ENCODE measurements around the gene TSPAN5. TPM values are rescaled to one million over a fixed set of nuclear protein-coding genes. Genes with fewer than 3 reads are reported as not detected.

Gene TSPAN5
- total RNA-seq, 3 donors from 2014 or later: 1.9 to 17.7 (median 12.8) TPM

GRCh38 chr4:98544818-98545414 is 113.5 kb downstream of the TSPAN5 start:
- TF ChIP-seq POLR2A (IDR thresholded peaks at IDR 0.05): no peak
- TF ChIP-seq, protein P1, sequence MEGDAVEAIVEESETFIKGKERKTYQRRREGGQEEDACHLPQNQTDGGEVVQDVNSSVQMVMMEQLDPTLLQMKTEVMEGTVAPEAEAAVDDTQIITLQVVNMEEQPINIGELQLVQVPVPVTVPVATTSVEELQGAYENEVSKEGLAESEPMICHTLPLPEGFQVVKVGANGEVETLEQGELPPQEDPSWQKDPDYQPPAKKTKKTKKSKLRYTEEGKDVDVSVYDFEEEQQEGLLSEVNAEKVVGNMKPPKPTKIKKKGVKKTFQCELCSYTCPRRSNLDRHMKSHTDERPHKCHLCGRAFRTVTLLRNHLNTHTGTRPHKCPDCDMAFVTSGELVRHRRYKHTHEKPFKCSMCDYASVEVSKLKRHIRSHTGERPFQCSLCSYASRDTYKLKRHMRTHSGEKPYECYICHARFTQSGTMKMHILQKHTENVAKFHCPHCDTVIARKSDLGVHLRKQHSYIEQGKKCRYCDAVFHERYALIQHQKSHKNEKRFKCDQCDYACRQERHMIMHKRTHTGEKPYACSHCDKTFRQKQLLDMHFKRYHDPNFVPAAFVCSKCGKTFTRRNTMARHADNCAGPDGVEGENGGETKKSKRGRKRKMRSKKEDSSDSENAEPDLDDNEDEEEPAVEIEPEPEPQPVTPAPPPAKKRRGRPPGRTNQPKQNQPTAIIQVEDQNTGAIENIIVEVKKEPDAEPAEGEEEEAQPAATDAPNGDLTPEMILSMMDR (IDR thresholded peaks at IDR 0.05): no peak
- TF ChIP-seq POLR2AphosphoS5 (IDR thresholded peaks at IDR 0.05): no peak
- Histone ChIP-seq H3K36me3 (no peaks in the 10 kb centered on the region), H3K4me3 (no peak overlapping the region), H3K4me1 (no peaks in the 10 kb centered on the region), H3K27me3 (no peaks in the 10 kb centered on the region), H3K9me3 (no peaks in the 10 kb centered on the region), H3K27ac (no peak overlapping the region)
- DNase-seq (ENCODE audit: low spot score in 2 of 2): no peak
- intact Hi-C loops (cut with DNase I; ENCODE audit: low total_unique reads): no loop called here

DNA sequence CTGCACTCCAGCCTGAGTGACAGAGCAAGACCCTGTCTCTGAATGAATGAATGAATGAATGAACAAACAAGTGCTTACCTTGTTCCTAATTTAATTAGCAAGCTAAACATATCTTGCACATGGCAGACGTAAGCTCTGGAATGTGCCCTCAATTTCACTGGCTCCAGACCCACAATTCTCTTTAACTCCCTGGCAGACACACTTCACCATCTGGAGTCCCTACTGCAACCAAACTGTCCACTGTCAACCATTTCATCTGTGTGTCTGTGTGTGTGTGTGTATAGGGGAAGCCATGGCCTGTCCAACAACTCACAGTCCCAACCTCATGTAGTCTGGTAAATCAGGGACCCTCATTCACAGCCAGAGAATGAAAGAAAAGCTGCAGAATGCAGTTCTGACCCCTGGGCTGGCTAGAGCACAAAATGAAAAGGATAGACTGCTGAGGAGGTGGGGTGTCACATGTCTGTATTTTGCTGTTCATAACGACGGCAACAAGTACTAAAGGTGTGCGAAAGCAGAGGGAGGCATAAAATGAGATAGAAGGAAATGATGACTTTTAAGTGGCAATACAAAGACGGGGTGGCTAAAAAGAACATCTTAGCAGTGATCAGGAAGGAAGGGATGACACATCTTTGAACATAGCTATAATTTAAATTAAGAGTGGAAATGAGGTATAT is 114.1 kb downstream of the TSPAN5 start:
- intact Hi-C loops (cut with DNase I; ENCODE audit: low total_unique reads): no loop called here
- H3K27ac ChIP-seq: no peak overlapping the region
- H3K4me3 ChIP-seq: no peak overlapping the region
- no peak for TF ChIP-seq POLR2A (IDR thresholded peaks at IDR 0.05)
- TF ChIP-seq, protein P1 (IDR thresholded peaks at IDR 0.05): no peak
- no peak for TF ChIP-seq POLR2AphosphoS5 (IDR thresholded peaks at IDR 0.05)
- DNase-seq (ENCODE audit: low spot score in 2 of 2): no peak
- H3K27me3 ChIP-seq: no peaks in the 10 kb centered on the region
- no peaks in the 10 kb centered on the region for H3K36me3 ChIP-seq
- H3K4me1 ChIP-seq: no peaks in the 10 kb centered on the region
- H3K9me3 ChIP-seq: no peaks in the 10 kb centered on the region

DNA sequence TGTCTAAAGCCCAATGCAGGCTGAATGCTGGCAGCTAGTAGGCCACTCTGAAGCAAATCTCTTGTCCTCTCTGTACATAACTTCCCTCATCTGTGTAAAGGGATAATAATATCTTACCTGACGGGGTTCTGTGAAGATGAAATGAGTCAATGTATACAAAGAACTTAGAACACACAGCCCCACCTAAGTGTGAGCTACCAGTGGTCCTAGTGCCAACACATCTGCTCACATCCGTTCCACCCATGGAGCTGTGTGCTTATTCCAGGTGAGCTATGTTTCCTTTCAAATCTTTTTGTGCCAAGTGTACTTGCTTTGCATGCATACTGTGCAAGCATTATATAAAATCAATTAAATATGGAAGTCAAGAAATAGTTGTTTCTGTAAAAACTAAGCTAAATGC is 116.4 kb downstream of the TSPAN5 start:
- H3K9me3 ChIP-seq: no peaks in the 10 kb centered on the region
- no peak overlapping the region for H3K4me3 ChIP-seq
- TF ChIP-seq, protein P1 (IDR thresholded peaks at IDR 0.05): no peak
- TF ChIP-seq POLR2A (IDR thresholded peaks at IDR 0.05) (no peak), POLR2AphosphoS5 (IDR thresholded peaks at IDR 0.05) (no peak)
- intact Hi-C loops (cut with DNase I; ENCODE audit: low total_unique reads): no loop called here
- no peaks in the 10 kb centered on the region for H3K27me3 ChIP-seq
- H3K4me1 ChIP-seq: no peaks in the 10 kb centered on the region
- H3K36me3 ChIP-seq: no peaks in the 10 kb centered on the region
- no peak overlapping the region for H3K27ac ChIP-seq
- DNase-seq (ENCODE audit: low spot score in 2 of 2): no peak

DNA sequence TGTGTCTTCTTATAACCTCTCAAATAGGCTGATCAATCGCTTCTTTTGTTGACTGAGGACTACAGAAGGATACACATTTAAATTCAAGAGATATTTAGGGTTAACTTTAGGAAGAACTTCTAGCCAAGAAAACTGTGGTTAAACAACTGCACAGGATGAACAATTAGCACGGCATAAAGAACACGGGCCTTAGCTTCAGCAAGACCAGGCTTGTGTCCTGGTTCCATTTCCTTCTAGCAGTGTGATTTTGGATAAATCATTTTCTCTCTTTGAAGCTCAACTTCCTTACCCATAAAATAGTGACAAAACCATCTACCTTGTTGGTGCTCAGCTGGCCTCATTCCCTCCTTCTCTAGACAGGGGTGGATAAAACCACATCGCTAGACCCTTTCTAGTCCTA is 117.6 kb downstream of the TSPAN5 start:
- Histone ChIP-seq H3K4me1 (no peaks in the 10 kb centered on the region), H3K9me3 (no peaks in the 10 kb centered on the region), H3K27ac (no peak overlapping the region), H3K4me3 (no peak overlapping the region), H3K27me3 (no peaks in the 10 kb centered on the region), H3K36me3 (no peaks in the 10 kb centered on the region)
- DNase-seq (ENCODE audit: low spot score in 2 of 2): no peak
- TF ChIP-seq POLR2A (IDR thresholded peaks at IDR 0.05) (no peak), POLR2AphosphoS5 (IDR thresholded peaks at IDR 0.05) (no peak)
- TF ChIP-seq, protein P1 (IDR thresholded peaks at IDR 0.05): no peak
- intact Hi-C loops (cut with DNase I; ENCODE audit: low total_unique reads): no loop called here

DNA sequence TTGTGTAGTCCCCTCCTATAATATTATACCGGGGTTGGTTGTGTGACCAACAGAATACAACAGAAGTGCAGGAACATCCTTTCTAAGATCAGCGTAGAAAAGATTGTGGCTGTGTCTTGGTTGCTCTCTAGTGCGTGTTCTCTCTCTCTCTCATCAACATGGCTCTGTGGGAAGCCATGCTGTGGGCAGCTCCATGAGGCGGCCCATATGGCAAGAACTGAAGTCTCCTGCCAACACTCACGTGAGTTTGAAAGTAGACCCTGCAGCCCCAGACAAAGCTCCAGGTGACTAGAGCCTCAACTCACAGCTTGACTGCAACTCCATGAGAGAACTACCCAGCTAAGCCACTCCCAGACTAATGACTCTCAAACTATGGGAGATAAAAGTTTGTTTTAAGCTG is 118.7 kb downstream of the TSPAN5 start:
- Histone ChIP-seq H3K9me3 (no peaks in the 10 kb centered on the region), H3K36me3 (no peaks in the 10 kb centered on the region)

More for the DNA sequence above, 118.7 kb downstream of the TSPAN5 start:
- Histone ChIP-seq H3K27ac (no peak overlapping the region), H3K4me3 (no peak overlapping the region), H3K27me3 (no peaks in the 10 kb centered on the region), H3K4me1 (no peaks in the 10 kb centered on the region)
- intact Hi-C loops (cut with DNase I; ENCODE audit: low total_unique reads): loop anchor here (5.0 kb wide), 1 partner anchor 38 kb away; no protein-coding TSS in a partner anchor
- no peak for DNase-seq (ENCODE audit: low spot score in 2 of 2)
- TF ChIP-seq, protein P1 (IDR thresholded peaks at IDR 0.05): no peak
- TF ChIP-seq POLR2AphosphoS5 (IDR thresholded peaks at IDR 0.05) (no peak), POLR2A (IDR thresholded peaks at IDR 0.05) (no peak)

Measured in breast epithelium (tissue), 4 donors.